A549 (cell line): Measurements from ENCODE around the gene IPO11.

Experiments used
- CTCF ChIP-seq: fragments of >200 bp; sonication (Bioruptor Twin); formaldehyde crosslinking; IDR thresholded peaks from 3 replicates; pipeline ENCODE4 v1.5.1; 2016
- RFX5 ChIP-seq: fragments of 450-650 bp; IDR thresholded peaks from 2 replicates; pipeline ENCODE4 v1.7.1; 2014; ENCODE audit warnings: antibody characterized with exemption, mild to moderate bottlenecking, moderate library complexity

- no peak for TF ChIP-seq RFX5
- TF ChIP-seq CTCF = no peak
Measured at GRCh38 chr5:62626534-62626933, 214.0 kb downstream of the IPO11 start.
